GM19193 (cell line): ENCODE measurements around the gene ARHGEF18.

Experiments
- POLR2A ChIP-seq: IDR thresholded peaks from 4 replicates; pipeline ENCODE4 v1.6.1; 2011; ENCODE audit not compliant: insufficient read depth, insufficient read length; ENCODE audit errors: extremely low read depth

Gene ARHGEF18

DNA sequence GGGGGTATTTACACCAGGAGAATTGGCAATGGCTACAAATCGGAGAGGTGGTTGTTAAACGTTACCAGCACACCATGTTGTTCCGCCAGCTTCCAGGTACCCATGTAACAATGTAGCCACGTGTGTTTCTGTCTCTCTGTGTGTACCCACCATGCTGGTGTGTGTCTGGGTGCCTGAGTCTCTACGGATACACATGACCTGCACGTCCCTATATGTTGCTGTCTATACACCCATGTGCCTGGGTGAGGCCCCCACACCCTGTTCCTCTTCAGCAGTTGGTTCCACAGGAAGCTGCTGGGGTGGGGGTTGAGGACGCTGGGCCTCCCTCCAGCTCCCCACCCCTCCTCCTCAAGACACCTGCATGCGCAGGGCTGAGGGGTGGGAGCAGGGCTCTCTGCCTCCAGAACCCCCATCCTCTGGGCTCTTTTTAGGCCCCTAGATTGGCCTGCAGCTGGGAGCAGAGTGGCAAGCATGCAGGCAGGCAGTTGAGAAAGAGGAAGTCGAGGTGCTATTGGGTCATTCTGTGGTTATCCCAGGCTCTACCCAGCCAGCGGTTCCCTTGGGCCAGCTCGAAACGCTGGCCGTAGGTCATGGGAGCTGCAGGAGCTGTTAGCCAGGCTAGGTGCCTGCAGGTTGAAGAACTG is at the start of gene ARHGEF18:
Gene ARHGEF18 (plus strand): TSS at position 351 of the 644 bp plus-strand sequence. CDS start 13,954 bp downstream, outside the sequence.
- TF ChIP-seq POLR2A: peak; percentile 42

- no peak for TF ChIP-seq POLR2A
Measured at GRCh38 chr19:7301525-7301924, 47.2 kb upstream of the ARHGEF18 start.

DNA sequence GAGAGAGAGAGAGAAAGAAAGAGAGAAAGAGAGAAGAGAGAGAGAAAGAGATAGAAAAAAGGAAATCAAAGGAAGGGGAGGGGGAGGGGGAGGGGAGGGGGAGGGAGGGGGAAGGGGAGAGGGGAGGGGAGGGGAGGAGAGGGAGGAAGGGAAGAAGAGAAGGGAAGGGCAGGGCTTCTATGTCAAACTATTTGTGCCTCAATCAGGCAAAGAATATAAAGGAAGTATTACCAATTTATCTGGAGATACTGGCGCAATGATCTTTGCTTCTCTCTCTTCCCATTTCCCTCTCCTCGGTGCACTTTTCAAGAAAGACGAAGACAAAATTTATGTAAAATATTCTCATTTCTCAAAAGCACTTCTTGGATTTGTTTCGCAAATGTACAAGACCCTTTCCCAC is 45.3 kb upstream of the ARHGEF18 start:
- TF ChIP-seq POLR2A: no peak

DNA sequence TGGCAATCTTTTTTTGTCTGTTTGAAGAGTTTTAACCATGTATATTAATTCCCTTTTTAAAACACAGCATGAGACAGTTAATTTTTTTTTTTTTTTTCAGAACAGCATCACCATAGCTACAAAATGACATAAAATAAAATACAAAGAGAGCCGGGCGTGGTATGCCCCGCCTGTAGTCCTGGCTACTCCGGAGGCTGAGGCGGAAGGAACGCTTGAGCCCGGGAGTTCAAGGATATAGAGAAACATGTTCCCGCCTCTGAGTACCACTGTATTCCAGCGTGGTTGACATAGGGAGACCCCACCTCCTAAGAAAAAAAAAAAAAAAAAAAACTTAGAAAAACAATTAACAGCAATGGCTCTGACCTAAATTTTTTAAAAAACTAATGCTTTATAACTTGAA is 44.5 kb upstream of the ARHGEF18 start:
- TF ChIP-seq POLR2A: no peak

- no peak for TF ChIP-seq POLR2A
Measured at GRCh38 chr19:7307590-7308218, 41.0 kb upstream of the ARHGEF18 start.

DNA sequence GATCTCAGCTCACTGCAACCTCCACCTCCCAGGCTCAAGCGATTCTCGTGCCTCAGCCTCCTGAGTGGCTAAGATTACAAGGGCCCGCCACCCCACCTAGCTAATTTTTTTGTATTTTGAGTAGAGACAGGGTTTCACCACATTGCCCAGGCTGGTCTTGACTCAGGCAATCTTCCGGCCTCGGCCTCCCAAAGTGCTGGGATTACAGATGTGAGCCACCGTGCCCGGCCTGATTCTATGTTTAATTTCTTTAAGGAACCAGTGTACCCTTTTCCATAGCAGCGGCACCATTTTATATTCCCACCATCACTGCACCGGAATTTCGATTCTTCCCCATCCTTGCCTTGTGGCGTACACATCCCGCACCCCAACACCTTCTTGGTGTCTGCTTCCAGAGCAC is 36.8 kb upstream of the ARHGEF18 start:
- TF ChIP-seq POLR2A: no peak

DNA sequence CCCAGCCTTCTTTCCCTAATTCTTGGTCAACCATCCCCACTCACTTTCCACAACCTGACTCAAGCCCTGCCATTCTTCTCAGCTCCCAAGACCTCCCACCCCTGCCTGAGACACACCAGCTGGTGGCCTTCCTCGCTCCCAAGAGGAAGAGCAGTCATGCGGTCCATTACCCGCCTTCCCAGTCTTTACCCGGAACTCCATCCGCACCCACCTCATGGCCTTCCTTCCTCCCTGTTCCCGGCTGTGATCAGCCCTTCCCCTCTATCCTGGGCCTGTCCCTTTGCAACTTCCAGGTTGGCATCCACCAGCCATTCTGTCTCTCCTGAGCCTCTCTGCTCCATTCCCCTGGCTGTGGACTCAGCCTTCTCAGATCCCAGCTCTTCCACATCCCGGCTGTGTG is 35.9 kb upstream of the ARHGEF18 start:
- no peak for TF ChIP-seq POLR2A

DNA sequence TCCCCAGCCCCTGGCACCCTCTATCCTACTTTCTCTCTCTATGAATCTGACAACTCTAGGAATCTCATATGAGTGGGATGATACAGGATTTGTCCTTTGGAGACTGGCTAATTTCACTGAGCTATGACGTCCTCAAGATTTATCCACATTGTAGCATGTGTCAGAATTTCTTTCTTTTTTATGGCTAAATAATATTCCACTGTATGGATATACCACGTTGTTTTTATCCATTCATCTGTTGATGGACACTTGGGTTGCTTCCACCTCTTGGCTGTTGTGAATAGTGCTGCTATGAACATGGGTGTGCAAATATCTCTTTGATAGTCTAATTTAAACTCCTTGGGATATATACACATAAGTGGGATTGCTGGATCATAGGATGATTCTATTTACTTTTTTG is 30.6 kb upstream of the ARHGEF18 start:
- no peak for TF ChIP-seq POLR2A

- no peak for TF ChIP-seq POLR2A
Measured at GRCh38 chr19:7326105-7326877, 22.4 kb upstream of the ARHGEF18 start.

- no peak for TF ChIP-seq POLR2A
Measured at GRCh38 chr19:7327802-7328201, 20.9 kb upstream of the ARHGEF18 start.

GRCh38 chr19:7328647-7329046 is 20.1 kb upstream of the ARHGEF18 start:
- TF ChIP-seq POLR2A: no peak

GRCh38 chr19:7331446-7331845 is 17.3 kb upstream of the ARHGEF18 start:
- no peak for TF ChIP-seq POLR2A

DNA sequence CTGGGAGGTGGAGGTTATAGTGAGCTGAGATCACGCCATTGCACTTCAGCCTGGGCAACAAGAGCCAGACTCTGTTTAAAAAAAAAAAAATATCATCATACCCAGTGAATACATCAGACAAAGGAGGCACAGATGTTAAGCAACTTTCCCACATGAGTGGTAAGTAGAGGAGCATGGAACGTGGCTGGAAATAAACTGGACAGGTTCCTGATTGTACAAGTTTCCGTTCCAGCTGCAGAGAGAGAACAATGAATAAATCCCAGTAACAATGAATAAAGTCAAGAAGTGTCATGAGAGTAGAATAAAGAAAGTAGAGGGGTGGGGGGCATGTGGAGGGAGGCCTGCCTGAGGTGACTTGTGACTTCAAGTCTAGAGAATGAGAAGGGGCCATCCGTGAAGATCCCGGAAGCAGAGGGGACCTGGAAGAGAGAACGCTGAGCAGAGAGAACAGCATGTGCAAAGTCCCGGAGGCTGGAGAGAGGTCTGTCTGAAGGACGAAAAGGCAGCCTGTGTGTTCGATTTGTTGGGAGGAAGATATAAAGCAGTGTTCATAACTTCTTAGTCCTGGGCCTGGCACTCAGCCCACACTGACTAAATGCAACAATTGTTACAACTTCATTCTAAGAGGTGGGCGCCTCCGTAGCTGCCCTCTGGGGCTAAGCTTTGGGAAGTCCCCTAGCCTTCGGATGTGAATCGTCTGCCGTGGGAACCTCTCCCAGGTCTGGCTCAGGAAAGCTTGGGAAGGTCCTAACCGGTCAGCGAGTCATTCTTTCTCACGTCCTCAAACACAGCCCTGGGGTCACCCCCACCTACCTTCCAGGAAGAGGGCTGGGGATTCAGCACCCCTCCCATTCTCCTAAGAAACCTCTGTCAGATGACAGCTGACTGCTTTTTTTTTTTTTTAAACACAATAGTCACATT is 15.3 kb upstream of the ARHGEF18 start:
- no peak for TF ChIP-seq POLR2A

DNA sequence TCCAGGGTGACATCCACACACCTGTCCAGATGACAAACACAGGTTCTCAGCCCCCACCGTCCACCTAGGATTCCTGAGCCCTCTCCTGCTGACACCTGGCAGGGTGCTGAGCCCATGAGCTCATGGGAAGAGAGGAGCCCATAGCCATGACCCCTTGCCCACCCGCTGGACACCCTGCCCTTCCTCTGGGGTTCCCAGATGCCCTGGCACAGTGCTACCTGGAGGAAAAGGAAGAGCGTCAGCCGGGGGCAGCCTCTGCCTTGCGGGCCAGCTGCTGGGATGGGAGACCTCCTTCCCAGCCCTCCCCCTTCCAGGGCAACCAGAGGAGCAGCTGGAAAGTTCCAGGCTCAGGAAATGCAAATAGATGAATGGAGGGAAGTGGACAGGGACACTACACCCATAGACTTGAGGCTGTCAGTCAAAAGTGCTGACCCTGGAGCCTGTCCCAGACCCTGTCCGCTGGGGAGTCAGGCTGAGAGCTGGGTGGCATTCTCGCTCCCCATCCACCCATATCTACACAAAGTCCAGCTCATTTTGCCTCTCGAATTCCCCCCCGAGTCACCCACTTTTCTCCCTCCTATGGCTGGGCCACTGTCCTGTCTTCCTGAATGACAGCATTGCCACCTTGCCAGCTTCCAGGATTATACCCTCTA is 12.3 kb upstream of the ARHGEF18 start:
- TF ChIP-seq POLR2A: no peak
